ENCODE data around the gene UBE2F. TPM values are rescaled to one million over a fixed set of nuclear protein-coding genes. Genes with fewer than 3 reads are reported as not detected.

The UBE2F gene
- polyA plus RNA-seq, 1 of the 3 experiments (the other 2 are of a cell fraction): 56.9 TPM

GRCh38 chr2:238060542-238061314, 93.9 kb downstream of the UBE2F start, which contains the start of gene SCLY (continued):
- TF ChIP-seq CTCF (IDR thresholded peaks at IDR 0.05): no peak
- TF ChIP-seq MXI1 (IDR thresholded peaks at IDR 0.05; ENCODE audit: low read depth, low read length): peak; percentile 84
- TF ChIP-seq USF2 (IDR thresholded peaks at IDR 0.05; ENCODE audit: borderline replicate concordance, low read depth, low read length): peak; percentile 76

- ChIA-PET CTCF (interaction anchor here (0.7 to 1.6 kb wide), 5 partner anchors 10 to 586 kb away, joined by 3 to 10 read pairs (median 3); no protein-coding TSS in a partner anchor), POLR2A (interaction anchor here (0.6 to 1.7 kb wide), 13 partner anchors 8 to 726 kb away, joined by 3 to 6 read pairs (median 3); partner anchors contain the start of genes HES6 and KLHL30)
- no peaks in the 10 kb centered on the region for H3K9me3 ChIP-seq
- H3K79me2 ChIP-seq (ENCODE audit: insufficient read depth): peaks cover 18% of the 10 kb centered on the region; the same call in 1 of the 2 replicates
- peak overlapping the region; percentile 97 for H3K4me2 ChIP-seq
- H3K27ac ChIP-seq (ENCODE audit: low read depth in 2 of 2, low read length in 1 of 2): peak overlapping the region; percentile 65 to 72; a peak in 3 of 4 replicates
- no peaks in the 10 kb centered on the region for H3K9me2 ChIP-seq
- peaks cover 14 to 17% of the 10 kb centered on the region in 2 experiments for H3K36me3 ChIP-seq (replicated peaks in 1 of 2; ENCODE audit: control insufficient read depth in 1 of 2, insufficient read depth in 2 of 2, low read length in 1 of 2)
- H3K9ac ChIP-seq: peak overlapping the region; percentile 90
- H3K27me3 ChIP-seq (ENCODE audit: insufficient read depth): no peaks in the 10 kb centered on the region
- TF ChIP-seq MAX (IDR thresholded peaks at IDR 0.05; ENCODE audit: low read depth) (peak; percentile 90), REST (IDR thresholded peaks at IDR 0.05; ENCODE audit: low read depth, low read length) (no peak), POLR2AphosphoS5 (IDR thresholded peaks at IDR 0.05; ENCODE audit: low read depth, low read length) (no peak), SIN3A (IDR thresholded peaks at IDR 0.05; ENCODE audit: borderline replicate concordance, low read depth, low read length) (no peak; the same call in 1 of the 2 replicates), MXI1 (IDR thresholded peaks at IDR 0.05; ENCODE audit: low read depth, low read length) (peak; percentile 94)
- H3F3A ChIP-seq (replicated peaks; ENCODE audit: insufficient read depth): no peaks in the 10 kb centered on the region
- peak overlapping the region; percentile 77 for H2AFZ ChIP-seq (ENCODE audit: low read depth)
- DNase-seq: peak; percentile 64
- WGBS (ENCODE audit: low lambda C conversion rate): 8% methylated on average over 20 of the region's 29 CpGs
- H3K4me1 ChIP-seq (ENCODE audit: control insufficient read depth in 1 of 2, insufficient read depth in 2 of 2, low read depth in 1 of 2, low read length in 1 of 2): peaks cover 5 to 13% of the 10 kb centered on the region in 2 experiments; a peak in 3 of 4 replicates
- H3K4me3 ChIP-seq (ENCODE audit: low read depth in 2 of 2, low read length in 1 of 2): peak overlapping the region; percentile 71 to 94
- no peaks in the 10 kb centered on the region for H4K20me1 ChIP-seq (ENCODE audit: insufficient read depth)
These were observed 94.7 kb downstream of the UBE2F start for GRCh38 chr2:238061315-238062202.
